ENCODE data around the gene VPS33B. TPM values are rescaled to one million over a fixed set of nuclear protein-coding genes. Genes with fewer than 3 reads are reported as not detected.
"Not testable (repeated sequence)": the region's sequence is repeated elsewhere in the genome, so short reads cannot be mapped to it uniquely, and the experiment has no call there.

The VPS33B gene
- polyA plus RNA-seq, 5 donors = 16.3 to 19.2 (median 17.5) TPM

GRCh38 chr15:91032919-91033803 lies 10.8 kb upstream of the VPS33B start:
- no peak for DNase-seq

- no peak for DNase-seq
Measured at GRCh38 chr15:91031796-91032195, 9.4 kb upstream of the VPS33B start.

DNA sequence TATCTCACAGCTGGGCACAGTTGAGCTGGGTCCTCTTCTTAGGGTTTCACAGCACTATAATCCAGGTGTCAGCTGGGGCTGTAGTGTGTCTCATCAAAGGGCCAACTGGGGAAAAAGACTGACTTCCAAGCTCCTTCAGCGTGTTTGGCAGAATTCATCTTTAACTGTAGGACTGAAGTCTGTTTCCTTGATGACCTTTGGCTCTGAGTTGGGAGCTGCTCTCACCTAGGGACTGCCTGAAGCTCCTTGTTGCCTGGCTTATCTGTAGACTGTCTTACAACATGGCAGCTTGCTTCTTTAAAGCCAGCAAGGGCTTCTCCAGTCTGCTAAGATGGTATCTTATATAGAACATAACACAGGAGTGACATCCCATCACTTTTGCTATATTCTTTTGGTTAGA lies 5.3 kb upstream of the VPS33B start:
- DNase-seq = no peak

DNA sequence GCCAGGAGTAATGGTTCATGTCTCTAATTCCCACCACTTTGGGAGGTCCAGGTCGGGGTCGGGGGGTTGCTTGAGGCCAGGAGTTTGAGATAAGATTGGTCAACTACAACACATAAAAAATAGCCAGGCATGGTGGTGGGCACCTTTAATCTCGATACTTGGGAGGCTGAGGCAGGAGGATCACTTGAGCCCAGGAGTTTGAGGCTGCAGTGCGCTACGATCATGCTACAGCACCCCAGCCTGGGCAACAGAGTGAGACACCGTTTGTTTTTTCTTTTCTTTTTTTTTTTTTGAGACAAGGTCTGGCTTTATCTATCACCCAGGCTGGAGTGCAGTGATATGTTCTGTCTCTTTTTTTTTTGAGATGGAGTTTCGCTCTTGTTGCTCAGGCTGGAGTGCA lies 1.3 kb upstream of the VPS33B start:
- no peak for DNase-seq

- no peak for DNase-seq
Measured at GRCh38 chr15:91022832-91023129, 387 bp upstream of the VPS33B start.

DNA sequence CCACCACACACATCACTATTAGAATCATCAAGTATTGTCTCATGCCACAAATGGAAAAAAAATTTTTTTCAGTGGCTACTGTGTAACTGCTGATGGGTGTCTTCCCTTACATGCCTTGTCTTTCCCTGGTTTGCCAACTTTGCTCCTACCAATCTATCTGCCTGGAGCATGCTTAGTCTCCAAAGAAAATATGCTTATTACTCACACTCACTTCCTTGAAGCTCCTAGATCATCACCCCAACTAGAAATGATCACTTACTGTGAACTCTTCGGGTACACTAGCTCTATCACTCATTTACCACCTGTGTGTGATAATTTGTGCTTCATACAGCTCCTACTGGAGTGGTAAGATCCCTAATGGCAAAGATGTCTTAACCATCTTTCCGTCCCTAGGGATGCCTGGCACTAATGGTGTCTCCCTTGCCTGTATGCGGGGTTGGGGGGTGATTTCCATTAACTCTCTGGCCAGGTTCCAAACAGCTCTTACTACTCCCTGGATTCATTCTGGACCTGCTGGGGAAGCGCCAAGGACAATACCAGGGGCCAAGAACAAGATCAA lies 799 bp downstream of the VPS33B start:
- no peak for DNase-seq

- DNase-seq = no peak
Measured at GRCh38 chr15:91018158-91018557, 4.2 kb downstream of the VPS33B start.

GRCh38 chr15:91017716-91018115 lies 4.7 kb downstream of the VPS33B start:
- no peak for DNase-seq

DNA sequence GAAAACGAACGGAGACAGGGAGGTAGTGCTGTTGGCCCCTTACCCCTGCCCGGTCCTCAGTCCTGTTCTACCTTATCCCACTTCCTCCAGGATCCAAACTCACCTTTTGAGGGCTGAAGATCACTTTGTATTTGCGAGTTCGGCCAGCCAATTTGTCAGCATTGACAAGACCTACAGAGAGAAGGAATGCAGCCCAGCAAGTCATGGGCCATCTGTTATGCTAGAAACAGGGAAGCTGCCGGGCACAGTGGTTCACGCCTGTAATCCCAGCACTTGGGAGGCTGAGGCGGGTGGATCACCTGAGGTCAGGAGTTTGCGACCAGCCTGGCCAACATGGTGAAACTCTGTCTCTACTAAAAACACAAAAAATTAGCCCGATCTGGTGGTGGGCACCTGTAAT lies 8.7 kb downstream of the VPS33B start:
- DNase-seq = not testable (repeated sequence)

- DNase-seq = no peak
Measured at GRCh38 chr15:91007266-91007665, 15.1 kb downstream of the VPS33B start.

DNA sequence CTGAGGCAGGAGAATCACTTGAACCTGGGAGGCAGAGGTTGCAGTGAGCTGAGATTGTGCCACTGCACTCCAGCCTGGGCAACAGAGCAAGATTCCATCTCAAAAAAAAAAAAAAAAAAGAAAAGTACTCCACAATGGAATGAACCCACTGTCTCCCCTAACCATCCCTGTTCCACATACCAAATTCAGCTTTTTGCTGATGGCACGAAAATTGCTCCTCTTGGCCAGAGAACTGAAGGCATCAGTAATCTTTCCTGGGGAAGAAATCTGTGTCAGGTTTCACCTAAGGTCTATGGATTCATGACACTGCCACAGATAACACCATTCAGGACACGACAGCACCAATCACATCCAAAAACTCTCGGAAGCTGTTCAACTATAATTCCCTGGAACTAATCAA lies 21.2 kb downstream of the VPS33B start:
- DNase-seq = no peak

GRCh38 chr15:90998737-90999136 lies 23.7 kb downstream of the VPS33B start:
- DNase-seq = no peak

DNA sequence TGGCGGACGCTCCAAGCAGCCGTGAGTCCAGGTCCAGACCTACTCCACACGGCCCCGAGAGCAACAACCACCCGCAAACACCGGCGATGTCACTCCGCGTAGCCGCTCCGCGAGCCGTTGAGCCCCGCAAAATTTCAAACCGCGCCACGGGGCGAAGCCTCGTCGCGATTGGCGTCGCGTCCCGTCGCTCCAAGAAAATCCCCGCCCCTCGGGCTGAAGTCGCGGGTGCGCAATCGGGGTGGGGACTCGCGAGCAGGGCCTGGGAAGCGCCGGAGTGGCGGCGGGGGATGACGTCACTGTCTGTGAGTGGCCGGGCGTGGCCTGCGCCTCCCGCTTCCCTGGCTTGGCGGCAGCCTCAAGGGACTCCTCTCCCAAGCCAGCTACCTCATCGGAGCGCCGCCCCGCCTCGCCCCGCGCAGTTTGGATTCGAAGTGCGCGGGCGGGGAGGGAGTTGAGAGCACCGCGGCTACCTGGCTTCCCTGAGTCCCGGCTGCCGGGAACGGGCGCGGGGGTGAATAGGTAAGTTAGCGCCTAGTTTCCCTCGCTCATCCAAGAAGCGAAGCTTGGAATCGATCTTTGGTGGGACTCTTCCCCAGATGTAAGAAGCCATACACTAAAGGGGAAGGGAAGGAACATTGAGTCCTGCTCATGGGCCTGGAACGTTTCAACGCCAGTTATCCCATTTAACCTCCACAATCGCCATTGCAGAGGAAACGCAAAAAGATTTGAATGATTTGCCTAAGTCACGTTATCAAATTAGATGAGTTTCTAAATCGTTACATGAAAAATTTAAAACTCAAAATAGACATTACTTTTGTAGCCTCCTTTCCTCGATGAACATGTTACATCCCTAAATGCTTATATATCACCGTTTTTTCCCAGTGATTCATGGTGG lies 27.7 kb downstream of the VPS33B start, which contains the start of gene PRC1:
TSS of gene PRC1 (minus strand) at position 119 of the 895 bp plus-strand sequence. CDS start at position 1, 118 bp downstream.
- peak; percentile 97 for DNase-seq

GRCh38 chr15:90994059-90994416 lies 28.4 kb downstream of the VPS33B start:
- DNase-seq = no peak

DNA sequence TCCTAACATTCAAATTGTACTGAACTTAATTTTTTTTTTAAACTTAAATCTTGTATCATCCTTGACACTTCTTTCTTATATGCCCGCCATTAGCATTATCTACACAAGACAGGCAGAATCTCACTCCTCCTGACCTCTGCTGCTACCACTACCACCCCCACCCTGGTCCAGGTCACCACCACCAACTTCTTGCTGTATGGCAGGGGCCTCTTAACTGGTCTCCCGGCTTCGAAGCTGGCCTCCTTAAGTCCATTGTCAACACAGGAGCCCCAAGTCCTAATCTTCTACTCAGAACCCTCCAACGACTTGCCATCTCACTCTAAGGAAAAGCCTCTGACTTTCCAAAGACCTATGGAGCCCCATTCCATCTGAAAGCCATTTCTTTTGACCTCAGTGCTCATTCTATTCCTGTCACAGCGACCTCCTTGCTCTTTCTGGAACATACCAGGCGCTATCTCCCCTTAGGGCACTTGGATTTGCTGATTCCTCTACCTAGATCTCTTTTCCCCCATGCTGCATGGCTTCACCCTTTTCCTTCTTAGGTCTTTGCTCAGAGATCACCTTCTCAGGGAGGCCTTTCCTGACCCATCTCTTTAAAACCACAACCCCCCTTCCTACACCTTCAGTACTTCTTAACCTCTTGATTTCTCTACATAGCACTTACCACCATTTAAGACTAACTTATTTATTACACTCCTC lies 30.7 kb downstream of the VPS33B start:
- DNase-seq = no peak

- no peak for DNase-seq
Measured at GRCh38 chr15:90990446-90990845, 31.9 kb downstream of the VPS33B start.

- DNase-seq = no peak
Measured at GRCh38 chr15:90989040-90989768, 33.2 kb downstream of the VPS33B start.

- DNase-seq = no peak
Measured at GRCh38 chr15:90988296-90988695, 34.1 kb downstream of the VPS33B start.

DNA sequence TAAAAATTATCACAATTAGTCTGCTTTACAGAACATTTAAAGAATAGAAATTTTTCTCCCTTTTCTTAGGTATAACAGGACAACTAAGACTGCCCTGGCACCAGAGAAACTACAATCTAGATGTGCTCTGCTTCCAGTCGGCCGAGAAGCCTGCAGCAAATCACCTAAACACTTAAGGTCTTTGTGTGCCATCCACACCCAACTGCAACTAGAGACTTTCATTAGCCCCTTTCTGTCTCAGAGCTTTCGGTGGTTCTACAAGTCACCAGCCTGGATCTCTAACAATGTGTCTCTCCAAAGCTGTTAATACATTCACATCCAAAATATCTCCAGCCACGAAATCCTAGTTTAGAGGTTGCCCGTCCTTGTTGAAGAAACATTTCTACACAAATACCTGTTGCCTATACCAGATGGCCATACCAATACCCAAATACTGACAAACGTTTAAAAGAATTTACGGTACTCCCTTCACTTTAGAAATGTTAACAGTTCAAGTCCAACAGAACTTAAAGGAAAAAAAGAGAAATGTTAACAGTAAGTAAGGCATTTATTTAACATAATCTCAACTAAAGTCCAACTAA lies 34.7 kb downstream of the VPS33B start:
- no peak for DNase-seq

GRCh38 chr15:90986790-90987507 lies 35.4 kb downstream of the VPS33B start:
- no peak for DNase-seq
